Measurements from ENCODE around the gene SEPHS1. TPM values are rescaled to one million over a fixed set of nuclear protein-coding genes. Genes with fewer than 3 reads are reported as not detected.
"Not testable (repeated sequence)": the region's sequence is repeated elsewhere in the genome, so short reads cannot be mapped to it uniquely, and the experiment has no call there.

SEPHS1 gene
- total RNA-seq, 4 donors from 2014 or later: 60.0 to 85.6 (median 68.1) TPM

GRCh38 chr10:13296476-13296875, 51.6 kb downstream of the SEPHS1 start:
- intact Hi-C loops (cut with DNase I): no loop called here
- Histone ChIP-seq H3K36me3 (peaks cover 12 to 25% of the 10 kb centered on the region in 2 donors), H3K27ac (no peak overlapping the region), H3K9me3 (no peaks in the 10 kb centered on the region), H3K27me3 (no peaks in the 10 kb centered on the region), H3K4me3 (replicated peaks in 1 of 3) (no peak overlapping the region), H3K4me1 (peaks cover 0 to 12% of the 10 kb centered on the region in 2 donors)
- 86 to 91% methylated on average over 10 of the region's 10 CpGs for WGBS, 2 donors
- no peak for DNase-seq
- TF ChIP-seq CTCF (IDR thresholded peaks at IDR 0.05): no peak
- no peak for TF ChIP-seq POLR2A (IDR thresholded peaks at IDR 0.05)

- intact Hi-C loops (cut with DNase I): no loop called here
- Histone ChIP-seq H3K36me3 (peaks cover 12 to 25% of the 10 kb centered on the region in 2 donors), H3K4me1 (peaks cover 0 to 4% of the 10 kb centered on the region in 2 donors), H3K9me3 (no peaks in the 10 kb centered on the region), H3K27ac (no peak overlapping the region), H3K27me3 (no peaks in the 10 kb centered on the region), H3K4me3 (replicated peaks in 1 of 3) (no peak overlapping the region)
- TF ChIP-seq CTCF (IDR thresholded peaks at IDR 0.05) (no peak), POLR2A (IDR thresholded peaks at IDR 0.05) (no peak)
- WGBS, 2 donors: 98% methylated on average over 2 of the region's 2 CpGs
- DNase-seq: no peak
These were observed 53.3 kb downstream of the SEPHS1 start for GRCh38 chr10:13294784-13295183.

GRCh38 chr10:13291821-13292773, 56.0 kb downstream of the SEPHS1 start:
- TF ChIP-seq POLR2A (IDR thresholded peaks at IDR 0.05) (no peak), CTCF (IDR thresholded peaks at IDR 0.05) (no peak)
- Histone ChIP-seq H3K4me1 (peaks cover 0 to under 1% of the 10 kb centered on the region in 2 donors), H3K27ac (no peak overlapping the region), H3K36me3 (peaks cover 15 to 34% of the 10 kb centered on the region in 2 donors), H3K9me3 (no peaks in the 10 kb centered on the region), H3K4me3 (replicated peaks in 1 of 3) (no peak overlapping the region), H3K27me3 (no peaks in the 10 kb centered on the region)
- intact Hi-C loops (cut with DNase I): no loop called here
- DNase-seq: no peak
- 93 to 95% methylated on average over 19 of the region's 19 CpGs for WGBS, 2 donors

GRCh38 chr10:13291061-13291460, 57.0 kb downstream of the SEPHS1 start:
- WGBS, 2 donors: 92 to 98% methylated on average over 4 of the region's 4 CpGs
- no peak for TF ChIP-seq CTCF (IDR thresholded peaks at IDR 0.05)
- no peak for TF ChIP-seq POLR2A (IDR thresholded peaks at IDR 0.05)
- Histone ChIP-seq H3K36me3 (peaks cover 19 to 34% of the 10 kb centered on the region in 2 donors), H3K9me3 (no peaks in the 10 kb centered on the region), H3K4me1 (no peaks in the 10 kb centered on the region), H3K27ac (no peak overlapping the region), H3K4me3 (replicated peaks in 1 of 3) (no peak overlapping the region), H3K27me3 (no peaks in the 10 kb centered on the region)
- intact Hi-C loops (cut with DNase I): no loop called here
- no peak for DNase-seq

GRCh38 chr10:13284050-13284449, 64.0 kb downstream of the SEPHS1 start:
- H3K36me3 ChIP-seq: peaks cover 33 to 34% of the 10 kb centered on the region in 2 donors
- no peak for TF ChIP-seq CTCF (IDR thresholded peaks at IDR 0.05)
- no peak for TF ChIP-seq POLR2A (IDR thresholded peaks at IDR 0.05)
- no peaks in the 10 kb centered on the region for H3K9me3 ChIP-seq
- H3K4me3 ChIP-seq (replicated peaks in 1 of 3): no peak overlapping the region
- WGBS, 2 donors: 88 to 93% methylated on average over 4 of the region's 4 CpGs
- H3K27ac ChIP-seq: no peak overlapping the region
- intact Hi-C loops (cut with DNase I): no loop called here
- no peaks in the 10 kb centered on the region for H3K27me3 ChIP-seq
- DNase-seq: no peak
- H3K4me1 ChIP-seq: no peaks in the 10 kb centered on the region

GRCh38 chr10:13282348-13282747, 65.7 kb downstream of the SEPHS1 start:
- H3K4me1 ChIP-seq; H3K27ac ChIP-seq; H3K4me3 ChIP-seq (replicated peaks in 1 of 3); H3K9me3 ChIP-seq; intact Hi-C loops (cut with DNase I); H3K27me3 ChIP-seq; DNase-seq: not testable (repeated sequence)
- peaks cover 24 to 41% of the 10 kb centered on the region in 2 donors for H3K36me3 ChIP-seq
- WGBS, 2 donors: 95 to 96% methylated on average over 6 of the region's 6 CpGs

All from thyroid gland (tissue), 4 donors.